Heart right ventricle (tissue), 16 donors: ENCODE results near the gene RNASE7. TPM values are rescaled to one million over a fixed set of nuclear protein-coding genes. Genes with fewer than 3 reads are reported as not detected.

Source experiments
- ATAC-seq, 8 donors: fragments of 200-7000 bp; cut with Tn5 transposase; one replicate each; pipeline ENCODE4 v1.9.1; 2020; ENCODE audit warnings: mild to moderate bottlenecking in 8 of 8, moderate library complexity in 8 of 8, moderate number of reproducible peaks in 1 of 8
- DNase-seq, 2 donors: peaks; one replicate each; pipeline ENCODE4 v3.0.0-alpha.2; 2020
- H3K27ac ChIP-seq, 10 donors: fragments of 200-600 bp; sonication (generic) in 2 of 10; one replicate each; pipeline versions ENCODE4 v1.5.0 to v1.8.0; 2020 to 2022; ENCODE audit warnings: mild to moderate bottlenecking in 3 of 10
- H3K27me3 ChIP-seq, 7 donors: fragments of 200-600 bp; one replicate each; pipeline ENCODE4 v1.8.0; 2021 to 2022; ENCODE audit warnings: mild to moderate bottlenecking in 2 of 7
- H3K36me3 ChIP-seq, 9 donors: fragments of 200-600 bp; sonication (generic) in 1 of 9; one replicate each; pipeline versions ENCODE4 v1.5.0 to v1.8.0; 2020 to 2022; ENCODE audit warnings: mild to moderate bottlenecking in 2 of 9
- H3K4me1 ChIP-seq, 9 donors: fragments of 200-600 bp; sonication (generic) in 1 of 9; one replicate each; pipeline versions ENCODE4 v1.5.0 to v1.8.0; 2020 to 2022; ENCODE audit warnings: mild to moderate bottlenecking in 4 of 9
- H3K4me3 ChIP-seq, 10 donors: fragments of 200-600 bp; sonication (generic) in 2 of 10; one replicate each; pipeline versions ENCODE4 v1.5.0 to v1.8.0; 2020 to 2022; ENCODE audit warnings: mild to moderate bottlenecking in 7 of 10, moderate library complexity in 2 of 10
- H3K9me3 ChIP-seq, 11 donors: fragments of 200-600 bp in 10 of 11; sonication (generic) in 2 of 11; one replicate each; pipeline versions ENCODE4 v1.5.0 to v1.8.0; 2013 to 2022; ENCODE audit warnings: mild to moderate bottlenecking in 2 of 11, control low read depth in 1 of 11, moderate library complexity in 1 of 11
- WGBS, 2 donors: extraction: QIAGEN DNeasy Blood & Tissue Kit; methylation state at CpG; one replicate each; pipeline ENCODE4 v1.1.7; 2013; ENCODE audit warnings: inconsistent platforms in 1 of 2; 5-methylcytosine and 5-hydroxymethylcytosine counted together
- intact Hi-C, 10 donors: fragments of 100-400 bp; cut with DNase I; formaldehyde crosslinking; loops; one replicate each; pipeline versions ENCODE4 v1.11.1 to v1.14.2; 2022
- polyA plus RNA-seq, 2 donors: library from polyadenylated mRNA; stranded (reverse); fragments of 200-250 nt; gene quantifications; one replicate each; pipeline ENCODE4 v1.2.3, GENCODE V29; 2013
- total RNA-seq, 10 donors: library from RNA; stranded (reverse); fragmentation: NEBNext Ultra II Directional in 3 of 10; extraction: Animal tissue kit (Norgen Biotek cat#: 25700) in 3 of 10; gene quantifications; one replicate each; pipeline versions ENCODE4 v1.2.1 to v1.2.4, GENCODE V29; 2021 to 2023
- TF ChIP-seq, protein P1 (sequence below), 9 donors: fragments of 200-600 bp; sonication (generic) in 2 of 9; IDR thresholded peaks; one replicate each; pipeline versions ENCODE4 v1.5.0 to v1.8.0; 2021 to 2022; ENCODE audit warnings: antibody characterized with exemption in 9 of 9, mild to moderate bottlenecking in 5 of 9, moderate library complexity in 1 of 9
- donor health status: Arrhythmogenic right ventricular cardiomyopathy.
- donor health status: ischemic (EF 13 %, LVEDD 7.1; RV severe dilation, severe dysfunction).
- donor health status: healthy with polysubstance abuse.
- donor health status: DM: no; HTN: yes; CAD: no.
- donor health status: DM: no; HTN: no; CAD: no.
- donor health status: ischemic (EF 25% LVEDD 6.9; RV normal size, moderate dysfunction).
- donor health status: ischemic (EF 25% LVEDD 5.7; RV mildly dilated, moderate dysfunction).
- donor health status: healthy.
- donor health status: DM: yes; HTN: yes; CAD: no.
- donor health status: Ischemic cardiomyopathy.
- donor health status: ischemic (EF 35%, LVEDD 5.7; RV mildly dilated, moderate dysfunction).
- donor health status: nonischemic (EF 11% LVEDD 7.7; RV severe dilation, severe dysfunction).
- donor health status: DM: yes; HTN: yes; CAD: no.
- donor health status: PGD.
- donor health status: ischemic (EF 29% LVEDD 5.4; RV normal size, mild dysfunction).
- donor health status: nonischemic (EF 23%, LVEDD 6.1; RV moderate dilation, normal function).

The RNASE7 gene
- total and polyA plus RNA-seq, 12 donors, result 0.03 TPM; not detected in 11

DNA sequence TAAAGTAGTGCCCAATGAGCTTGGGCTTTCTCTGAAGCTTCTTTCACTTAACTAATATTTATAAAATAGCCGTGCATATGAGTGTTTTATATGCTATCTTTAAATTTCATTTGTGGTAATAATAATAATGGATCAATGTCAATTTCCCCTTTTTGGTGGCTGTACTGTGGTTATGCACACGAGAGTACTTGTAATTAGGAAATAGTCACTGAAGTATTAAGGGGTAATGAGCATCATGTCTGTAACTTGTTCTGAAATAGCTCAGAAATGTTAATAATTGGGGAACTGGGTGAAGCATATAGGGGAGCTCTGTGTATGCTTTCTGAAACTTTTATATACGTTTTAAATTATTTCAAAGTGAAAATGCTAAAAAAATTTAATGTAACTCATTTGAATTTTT, 8.4 kb downstream of the RNASE7 start:
- TF ChIP-seq, protein P1, sequence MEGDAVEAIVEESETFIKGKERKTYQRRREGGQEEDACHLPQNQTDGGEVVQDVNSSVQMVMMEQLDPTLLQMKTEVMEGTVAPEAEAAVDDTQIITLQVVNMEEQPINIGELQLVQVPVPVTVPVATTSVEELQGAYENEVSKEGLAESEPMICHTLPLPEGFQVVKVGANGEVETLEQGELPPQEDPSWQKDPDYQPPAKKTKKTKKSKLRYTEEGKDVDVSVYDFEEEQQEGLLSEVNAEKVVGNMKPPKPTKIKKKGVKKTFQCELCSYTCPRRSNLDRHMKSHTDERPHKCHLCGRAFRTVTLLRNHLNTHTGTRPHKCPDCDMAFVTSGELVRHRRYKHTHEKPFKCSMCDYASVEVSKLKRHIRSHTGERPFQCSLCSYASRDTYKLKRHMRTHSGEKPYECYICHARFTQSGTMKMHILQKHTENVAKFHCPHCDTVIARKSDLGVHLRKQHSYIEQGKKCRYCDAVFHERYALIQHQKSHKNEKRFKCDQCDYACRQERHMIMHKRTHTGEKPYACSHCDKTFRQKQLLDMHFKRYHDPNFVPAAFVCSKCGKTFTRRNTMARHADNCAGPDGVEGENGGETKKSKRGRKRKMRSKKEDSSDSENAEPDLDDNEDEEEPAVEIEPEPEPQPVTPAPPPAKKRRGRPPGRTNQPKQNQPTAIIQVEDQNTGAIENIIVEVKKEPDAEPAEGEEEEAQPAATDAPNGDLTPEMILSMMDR (IDR thresholded peaks at IDR 0.05), result no peak
- intact Hi-C loops, result loop anchor here in 1 of 10 donors (10.0 kb wide), 1 partner anchor 506 kb away; no protein-coding TSS in a partner anchor
- DNase-seq, result no peak
- no peak for ATAC-seq
- H3K27me3 ChIP-seq, result no peaks in the 10 kb centered on the region
- H3K4me1 ChIP-seq, result peaks cover 0 to 12% (median 4%) of the 10 kb centered on the region in 9 donors
- H3K27ac ChIP-seq, result no peak overlapping the region
- no peaks in the 10 kb centered on the region for H3K36me3 ChIP-seq
- H3K4me3 ChIP-seq, result no peak overlapping the region
- no peaks in the 10 kb centered on the region for H3K9me3 ChIP-seq
- 87 to 89% methylated on average over 3 of the region's 3 CpGs for WGBS, 2 donors

DNA sequence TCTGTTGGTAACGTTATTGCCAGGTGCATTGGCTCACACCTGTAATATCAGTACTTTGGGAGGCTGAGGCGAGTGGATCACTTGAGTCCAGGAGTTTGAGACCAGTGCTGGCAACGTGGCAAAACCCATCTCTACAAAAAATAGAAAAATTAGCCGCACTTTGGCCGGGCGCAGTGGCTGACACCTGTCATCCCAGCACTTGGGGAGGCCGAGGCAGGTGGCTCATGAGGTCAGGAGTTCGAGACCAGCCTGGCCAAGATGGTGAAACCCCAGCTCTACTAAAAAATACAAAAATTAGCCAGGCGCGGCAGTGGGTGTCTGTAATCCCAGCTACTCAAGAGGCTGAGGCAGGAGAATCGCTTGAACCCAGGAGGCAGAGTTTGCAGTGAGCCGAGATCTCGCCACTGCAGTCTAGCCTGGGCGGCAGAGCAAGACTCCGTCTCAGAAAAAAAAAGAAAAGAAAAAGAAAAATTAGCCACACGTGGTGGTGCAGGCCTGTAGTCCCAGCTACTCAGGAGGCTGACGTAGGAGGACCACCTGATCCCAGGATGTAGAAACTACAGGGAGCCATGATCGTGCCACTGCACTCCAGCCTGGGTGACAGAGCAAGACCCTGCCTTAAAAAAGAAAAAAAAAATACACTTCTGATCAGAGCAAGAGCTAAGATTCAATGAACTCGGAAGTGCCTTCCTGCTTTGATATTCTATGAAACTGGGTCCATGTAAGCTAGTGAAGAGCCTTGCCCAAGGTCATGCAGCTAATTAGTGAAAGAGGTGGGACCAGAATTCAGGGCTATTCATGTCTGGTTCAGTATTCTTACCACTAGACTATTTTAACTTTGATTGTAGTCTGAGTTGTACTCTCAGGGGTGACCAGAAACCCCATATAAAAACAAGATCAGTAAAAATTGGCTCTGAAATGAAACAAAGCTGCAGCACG, 11.3 kb downstream of the RNASE7 start:
- ATAC-seq (no peak), DNase-seq (no peak)
- Histone ChIP-seq H3K27me3 (no peaks in the 10 kb centered on the region), H3K27ac (no peak overlapping the region), H3K4me3 (no peak overlapping the region), H3K9me3 (no peaks in the 10 kb centered on the region), H3K4me1 (peaks cover 0 to 16% (median 4%) of the 10 kb centered on the region in 9 donors), H3K36me3 (no peaks in the 10 kb centered on the region)
- intact Hi-C loops, result loop anchor here in 1 of 10 donors (10.0 kb wide), 1 partner anchor 509 kb away; no protein-coding TSS in a partner anchor
- TF ChIP-seq, protein P1 (IDR thresholded peaks at IDR 0.05), result no peak
- 94% methylated on average over 20 of the region's 20 CpGs for WGBS, 2 donors

DNA sequence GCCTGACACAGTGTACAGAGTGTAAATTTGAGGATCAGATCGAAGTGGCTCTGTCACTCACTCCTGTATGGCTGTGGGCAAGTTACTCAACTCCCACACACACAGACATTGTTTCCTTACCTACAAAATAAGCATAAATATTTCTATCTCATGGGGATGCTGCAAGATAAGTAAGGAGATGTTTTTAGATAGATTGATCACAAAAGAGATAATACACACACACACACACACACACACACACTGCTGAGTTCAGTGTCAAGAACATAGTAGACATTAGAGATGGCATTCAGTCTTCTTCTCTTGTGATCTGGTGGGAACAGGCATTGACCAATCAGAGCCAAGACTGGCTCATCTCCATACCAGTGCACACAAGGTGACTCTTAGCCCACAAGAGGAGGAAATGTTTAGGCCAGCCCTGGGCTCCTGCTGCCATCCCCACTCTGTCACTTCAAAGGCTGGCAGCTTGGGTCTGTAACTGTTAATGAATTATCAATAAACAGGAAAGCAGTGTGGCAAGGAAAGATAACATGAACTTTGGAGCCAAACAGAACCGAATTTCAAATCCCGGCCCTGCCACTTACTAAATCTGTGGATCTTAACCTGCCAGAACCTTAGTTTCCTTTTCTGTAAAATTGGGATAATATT, 12.1 kb downstream of the RNASE7 start:
- ATAC-seq, result peak in 1 of 8 donors; percentile 30

DNA sequence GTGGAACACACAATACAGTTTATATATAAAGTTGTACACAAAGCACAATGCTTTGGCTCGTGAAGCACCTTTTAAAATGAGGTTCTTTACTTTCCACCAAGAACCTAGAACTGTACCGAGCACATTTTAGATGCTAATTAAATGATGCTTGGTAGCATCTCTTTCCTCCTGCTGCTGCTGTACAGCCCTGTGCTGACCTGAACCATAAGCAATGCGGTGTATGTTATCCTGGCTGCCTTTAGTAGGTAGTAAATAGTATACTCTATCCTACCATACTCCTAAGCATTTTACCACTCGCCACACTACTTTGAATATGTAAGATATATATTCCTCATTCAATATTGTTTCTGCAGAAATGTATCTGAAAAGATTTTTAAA, 12.6 kb downstream of the RNASE7 start:
- TF ChIP-seq, protein P1 (IDR thresholded peaks at IDR 0.05), result no peak
- intact Hi-C loops, result loop anchor here in 1 of 10 donors (10.0 kb wide), 1 partner anchor 510 kb away; no protein-coding TSS in a partner anchor
- WGBS, 2 donors, result 80 to 87% methylated on average over 4 of the region's 4 CpGs

More for the DNA sequence above, 12.1 kb downstream of the RNASE7 start:
- no peaks in the 10 kb centered on the region for H3K9me3 ChIP-seq
- H3K4me1 ChIP-seq, result peaks cover 0 to 10% (median 0%) of the 10 kb centered on the region in 9 donors
- H3K27ac ChIP-seq, result no peak overlapping the region
- TF ChIP-seq, protein P1 (IDR thresholded peaks at IDR 0.05), result no peak
- WGBS, 2 donors, result 74 to 83% methylated on average over 3 of the region's 3 CpGs
- intact Hi-C loops, result loop anchor here in 1 of 10 donors (10.0 kb wide), 1 partner anchor 509 kb away; no protein-coding TSS in a partner anchor
- no peaks in the 10 kb centered on the region for H3K36me3 ChIP-seq
- DNase-seq, result no peak
- no peak overlapping the region for H3K4me3 ChIP-seq
- H3K27me3 ChIP-seq, result no peaks in the 10 kb centered on the region

More for the DNA sequence above, 12.6 kb downstream of the RNASE7 start:
- DNase-seq, result no peak
- no peak for ATAC-seq
- H3K9me3 ChIP-seq, result no peaks in the 10 kb centered on the region
- no peaks in the 10 kb centered on the region for H3K36me3 ChIP-seq
- H3K27ac ChIP-seq, result no peak overlapping the region
- H3K4me1 ChIP-seq, result peaks cover 0 to 10% (median 0%) of the 10 kb centered on the region in 9 donors
- no peaks in the 10 kb centered on the region for H3K27me3 ChIP-seq
- H3K4me3 ChIP-seq, result no peak overlapping the region
